ENCODE data around the gene SPEF2.

SPEF2 gene

GRCh38 chr5:35819026-35819425 is 201.4 kb downstream of the SPEF2 start:
- no peak overlapping the region for H3K18ac ChIP-seq (ENCODE audit: low read length)
- no peak overlapping the region for H2BK5ac ChIP-seq (ENCODE audit: low read depth, low read length, poor library complexity)
- no peak overlapping the region for H3K27ac ChIP-seq (ENCODE audit: low read depth, low read length)
- DNase-seq, result peak; percentile 52 to 98
- H4K12ac ChIP-seq (ENCODE audit: low read depth, low read length), result no peak overlapping the region
- H3K14ac ChIP-seq (ENCODE audit: low read length), result no peak overlapping the region
- H3K36me3 ChIP-seq (ENCODE audit: control insufficient read depth in 1 of 2, insufficient read depth in 2 of 2, low read length in 2 of 2), result no peaks in the 10 kb centered on the region
- no peaks in the 10 kb centered on the region for H3K27me3 ChIP-seq (ENCODE audit: insufficient read depth, low read length)
- H3K4me2 ChIP-seq (ENCODE audit: low read length), result no peak overlapping the region
- H2AFZ ChIP-seq (ENCODE audit: insufficient read depth, low read length, poor library complexity), result no peak overlapping the region
- no peak overlapping the region for H3K23ac ChIP-seq (ENCODE audit: low read length)
- H3K9me3 ChIP-seq (ENCODE audit: insufficient read depth, low read depth, low read length), result no peaks in the 10 kb centered on the region
- no peak overlapping the region for H3K4ac ChIP-seq (ENCODE audit: low read depth, low read length)
- no peak overlapping the region for H2BK12ac ChIP-seq (ENCODE audit: low read length)
- no peak overlapping the region for H3K9ac ChIP-seq (ENCODE audit: low read length)
- WGBS (ENCODE audit: extremely low coverage, insufficient coverage, insufficient read length), result no CpG with 5 or more reads among the region's 2 CpGs
- H2AK5ac ChIP-seq (ENCODE audit: low read length), result no peak overlapping the region
- H4K8ac ChIP-seq (ENCODE audit: low read depth, low read length), result no peak overlapping the region
- H2BK120ac ChIP-seq (ENCODE audit: insufficient read depth, low read length, poor library complexity), result no peak overlapping the region
- H4K91ac ChIP-seq (ENCODE audit: low read depth, low read length), result no peak overlapping the region
- no peaks in the 10 kb centered on the region for H3K79me2 ChIP-seq (ENCODE audit: control insufficient read depth, insufficient read depth, low read length, poor library complexity)
- H3K4me1 ChIP-seq (ENCODE audit: control insufficient read depth in 1 of 2, insufficient read depth in 2 of 2, low read length in 2 of 2), result no peaks in the 10 kb centered on the region
- H3K4me3 ChIP-seq (ENCODE audit: low read depth, low read length), result no peak overlapping the region
- no peaks in the 10 kb centered on the region for H3K79me1 ChIP-seq (ENCODE audit: low read length)

- no peak overlapping the region for H3K23ac ChIP-seq (ENCODE audit: low read length)
- H2BK120ac ChIP-seq (ENCODE audit: insufficient read depth, low read length, poor library complexity), result no peak overlapping the region
- no peak overlapping the region for H4K91ac ChIP-seq (ENCODE audit: low read depth, low read length)
- no peaks in the 10 kb centered on the region for H3K27me3 ChIP-seq (ENCODE audit: insufficient read depth, low read length)
- no peak overlapping the region for H2BK5ac ChIP-seq (ENCODE audit: low read depth, low read length, poor library complexity)
- H4K12ac ChIP-seq (ENCODE audit: low read depth, low read length), result no peak overlapping the region
- no peaks in the 10 kb centered on the region for H3K9me3 ChIP-seq (ENCODE audit: insufficient read depth, low read depth, low read length)
- H3K9ac ChIP-seq (ENCODE audit: low read length), result no peak overlapping the region
- H3K36me3 ChIP-seq (ENCODE audit: control insufficient read depth in 1 of 2, insufficient read depth in 2 of 2, low read length in 2 of 2), result no peaks in the 10 kb centered on the region
- H3K4me1 ChIP-seq (ENCODE audit: control insufficient read depth in 1 of 2, insufficient read depth in 2 of 2, low read length in 2 of 2), result no peaks in the 10 kb centered on the region
- no peak overlapping the region for H4K8ac ChIP-seq (ENCODE audit: low read depth, low read length)
- no peaks in the 10 kb centered on the region for H3K79me2 ChIP-seq (ENCODE audit: control insufficient read depth, insufficient read depth, low read length, poor library complexity)
- no peak for DNase-seq
- H3K79me1 ChIP-seq (ENCODE audit: low read length), result no peaks in the 10 kb centered on the region
- H3K4me3 ChIP-seq (ENCODE audit: low read depth, low read length), result no peak overlapping the region
- no peak overlapping the region for H2BK12ac ChIP-seq (ENCODE audit: low read length)
- H3K18ac ChIP-seq (ENCODE audit: low read length), result no peak overlapping the region
- H2AFZ ChIP-seq (ENCODE audit: insufficient read depth, low read length, poor library complexity), result no peak overlapping the region
- H3K14ac ChIP-seq (ENCODE audit: low read length), result no peak overlapping the region
- H2AK5ac ChIP-seq (ENCODE audit: low read length), result no peak overlapping the region
- whole genome bisulfite sequencing (ENCODE audit: extremely low coverage, insufficient coverage, insufficient read length), result no CpG with 5 or more reads among the region's 1 CpG
- no peak overlapping the region for H3K4me2 ChIP-seq (ENCODE audit: low read length)
- H3K4ac ChIP-seq (ENCODE audit: low read depth, low read length), result no peak overlapping the region
- H3K27ac ChIP-seq (ENCODE audit: low read depth, low read length), result no peak overlapping the region
These were observed 202.0 kb downstream of the SPEF2 start for GRCh38 chr5:35819668-35820067.

- H3K18ac ChIP-seq (ENCODE audit: low read length), result no peak overlapping the region
- no peak overlapping the region for H4K8ac ChIP-seq (ENCODE audit: low read depth, low read length)
- H3K27me3 ChIP-seq (ENCODE audit: insufficient read depth, low read length), result no peaks in the 10 kb centered on the region
- no peak overlapping the region for H4K91ac ChIP-seq (ENCODE audit: low read depth, low read length)
- H3K4me2 ChIP-seq (ENCODE audit: low read length), result no peak overlapping the region
- no peak overlapping the region for H4K12ac ChIP-seq (ENCODE audit: low read depth, low read length)
- no peak overlapping the region for H2AK5ac ChIP-seq (ENCODE audit: low read length)
- no peak overlapping the region for H2BK12ac ChIP-seq (ENCODE audit: low read length)
- no peak overlapping the region for H3K23ac ChIP-seq (ENCODE audit: low read length)
- H3K9me3 ChIP-seq (ENCODE audit: insufficient read depth, low read depth, low read length), result no peaks in the 10 kb centered on the region
- no peak overlapping the region for H3K4ac ChIP-seq (ENCODE audit: low read depth, low read length)
- H3K4me1 ChIP-seq (ENCODE audit: control insufficient read depth in 1 of 2, insufficient read depth in 2 of 2, low read length in 2 of 2), result no peaks in the 10 kb centered on the region
- H3K79me2 ChIP-seq (ENCODE audit: control insufficient read depth, insufficient read depth, low read length, poor library complexity), result no peaks in the 10 kb centered on the region
- WGBS (ENCODE audit: extremely low coverage, insufficient coverage, insufficient read length), result no CpG with 5 or more reads among the region's 4 CpGs
- no peaks in the 10 kb centered on the region for H3K36me3 ChIP-seq (ENCODE audit: control insufficient read depth in 1 of 2, insufficient read depth in 2 of 2, low read length in 2 of 2)
- no peak overlapping the region for H2AFZ ChIP-seq (ENCODE audit: insufficient read depth, low read length, poor library complexity)
- no peaks in the 10 kb centered on the region for H3K79me1 ChIP-seq (ENCODE audit: low read length)
- no peak overlapping the region for H3K14ac ChIP-seq (ENCODE audit: low read length)
- no peak overlapping the region for H3K9ac ChIP-seq (ENCODE audit: low read length)
- H2BK120ac ChIP-seq (ENCODE audit: insufficient read depth, low read length, poor library complexity), result no peak overlapping the region
- DNase-seq, result no peak
- H3K4me3 ChIP-seq (ENCODE audit: low read depth, low read length), result no peak overlapping the region
- H3K27ac ChIP-seq (ENCODE audit: low read depth, low read length), result no peak overlapping the region
- H2BK5ac ChIP-seq (ENCODE audit: low read depth, low read length, poor library complexity), result no peak overlapping the region
These were observed 203.1 kb downstream of the SPEF2 start for GRCh38 chr5:35820735-35821134.

GRCh38 chr5:35821513-35821912 is 203.8 kb downstream of the SPEF2 start:
- H3K4ac ChIP-seq (ENCODE audit: low read depth, low read length), result no peak overlapping the region
- no peak overlapping the region for H2BK5ac ChIP-seq (ENCODE audit: low read depth, low read length, poor library complexity)
- no peaks in the 10 kb centered on the region for H3K36me3 ChIP-seq (ENCODE audit: control insufficient read depth in 1 of 2, insufficient read depth in 2 of 2, low read length in 2 of 2)
- no peak overlapping the region for H3K14ac ChIP-seq (ENCODE audit: low read length)
- H3K18ac ChIP-seq (ENCODE audit: low read length), result no peak overlapping the region
- H4K8ac ChIP-seq (ENCODE audit: low read depth, low read length), result no peak overlapping the region
- no peak overlapping the region for H3K9ac ChIP-seq (ENCODE audit: low read length)
- H3K79me2 ChIP-seq (ENCODE audit: control insufficient read depth, insufficient read depth, low read length, poor library complexity), result no peaks in the 10 kb centered on the region
- no peak overlapping the region for H2AK5ac ChIP-seq (ENCODE audit: low read length)
- H3K9me3 ChIP-seq (ENCODE audit: insufficient read depth, low read depth, low read length), result no peaks in the 10 kb centered on the region
- WGBS (ENCODE audit: extremely low coverage, insufficient coverage, insufficient read length), result no CpG with 5 or more reads among the region's 2 CpGs
- no peak overlapping the region for H3K27ac ChIP-seq (ENCODE audit: low read depth, low read length)
- DNase-seq, result no peak
- no peak overlapping the region for H4K12ac ChIP-seq (ENCODE audit: low read depth, low read length)
- no peaks in the 10 kb centered on the region for H3K4me1 ChIP-seq (ENCODE audit: control insufficient read depth in 1 of 2, insufficient read depth in 2 of 2, low read length in 2 of 2)
- H2AFZ ChIP-seq (ENCODE audit: insufficient read depth, low read length, poor library complexity), result no peak overlapping the region
- no peak overlapping the region for H3K23ac ChIP-seq (ENCODE audit: low read length)
- H2BK12ac ChIP-seq (ENCODE audit: low read length), result no peak overlapping the region
- H2BK120ac ChIP-seq (ENCODE audit: insufficient read depth, low read length, poor library complexity), result no peak overlapping the region
- no peaks in the 10 kb centered on the region for H3K27me3 ChIP-seq (ENCODE audit: insufficient read depth, low read length)
- H4K91ac ChIP-seq (ENCODE audit: low read depth, low read length), result no peak overlapping the region
- no peaks in the 10 kb centered on the region for H3K79me1 ChIP-seq (ENCODE audit: low read length)
- H3K4me2 ChIP-seq (ENCODE audit: low read length), result no peak overlapping the region
- no peak overlapping the region for H3K4me3 ChIP-seq (ENCODE audit: low read depth, low read length)

Measured in trophoblast cell (in vitro differentiated cells and primary cell).